Measurements from ENCODE around the gene OBP2B. TPM values are rescaled to one million over a fixed set of nuclear protein-coding genes. Genes with fewer than 3 reads are reported as not detected.
A peak's percentile ranks its signal among the peaks of the same experiment; 100 is the strongest.

The OBP2B gene
- total and polyA plus RNA-seq, 2 donors (not counting 1 experiment from before 2014, with no cell fraction given), result not detected

- peak; percentile 59 to 72 for DNase-seq (ENCODE audit: low read depth in 2 of 2)
- Histone ChIP-seq H3K36me3 (ENCODE audit: control insufficient read depth, insufficient read depth, low read length) (no peaks in the 10 kb centered on the region), H3K79me2 (ENCODE audit: control insufficient read depth, insufficient read depth, low read length) (no peaks in the 10 kb centered on the region), H4K20me1 (ENCODE audit: control insufficient read depth, extremely low read depth, insufficient read depth, low read length) (no peaks in the 10 kb centered on the region), H2AFZ (ENCODE audit: low read length) (no peak overlapping the region), H3K4me1 (ENCODE audit: control insufficient read depth, extremely low read depth, insufficient read depth, low read length) (no peaks in the 10 kb centered on the region), H3K9ac (ENCODE audit: insufficient read depth, low read length) (no peak overlapping the region), H3K27me3 (ENCODE audit: control insufficient read depth, insufficient read depth, low read length) (peaks cover 17% of the 10 kb centered on the region), H3K4me3 (replicated peaks in 1 of 4; ENCODE audit: control extremely low read depth in 1 of 4, insufficient read depth in 1 of 4, low read depth in 3 of 4, low read length in 4 of 4) (no peak overlapping the region), H3K9me3 (ENCODE audit: control insufficient read depth, insufficient read depth, low read depth, low read length) (no peaks in the 10 kb centered on the region), H3K27ac (ENCODE audit: insufficient read depth, low read length) (no peak overlapping the region), H3K4me2 (ENCODE audit: extremely low read depth, insufficient read depth, low read length) (no peak overlapping the region)
- peak; percentile 46 to 63 for TF ChIP-seq CTCF (conservative IDR thresholded peaks at IDR 0.05 in 1 of 2, IDR thresholded peaks at IDR 0.05 in 1 of 2; ENCODE audit: low read depth in 1 of 2, low read length in 2 of 2)
- no peak for TF ChIP-seq EZH2 (IDR thresholded peaks at IDR 0.05; ENCODE audit: low read length, missing control alignments)
These were observed 24.1 kb downstream of the OBP2B start for GRCh38 chr9:133184971-133185370.

- no peak for DNase-seq (ENCODE audit: low read depth in 2 of 2)
- no peak overlapping the region for H2AFZ ChIP-seq (ENCODE audit: low read length)
- H3K9ac ChIP-seq (ENCODE audit: insufficient read depth, low read length), result no peak overlapping the region
- no peak for TF ChIP-seq CTCF (conservative IDR thresholded peaks at IDR 0.05 in 1 of 2, IDR thresholded peaks at IDR 0.05 in 1 of 2; ENCODE audit: low read depth in 1 of 2, low read length in 2 of 2)
- TF ChIP-seq EZH2 (IDR thresholded peaks at IDR 0.05; ENCODE audit: low read length, missing control alignments), result no peak
- no peaks in the 10 kb centered on the region for H3K79me2 ChIP-seq (ENCODE audit: control insufficient read depth, insufficient read depth, low read length)
- no peaks in the 10 kb centered on the region for H3K4me1 ChIP-seq (ENCODE audit: control insufficient read depth, extremely low read depth, insufficient read depth, low read length)
- H3K36me3 ChIP-seq (ENCODE audit: control insufficient read depth, insufficient read depth, low read length), result no peaks in the 10 kb centered on the region
- no peaks in the 10 kb centered on the region for H4K20me1 ChIP-seq (ENCODE audit: control insufficient read depth, extremely low read depth, insufficient read depth, low read length)
- H3K9me3 ChIP-seq (ENCODE audit: control insufficient read depth, insufficient read depth, low read depth, low read length), result no peaks in the 10 kb centered on the region
- no peak overlapping the region for H3K27ac ChIP-seq (ENCODE audit: insufficient read depth, low read length)
- H3K4me2 ChIP-seq (ENCODE audit: extremely low read depth, insufficient read depth, low read length), result no peak overlapping the region
- no peak overlapping the region for H3K4me3 ChIP-seq (replicated peaks in 1 of 4; ENCODE audit: control extremely low read depth in 1 of 4, insufficient read depth in 1 of 4, low read depth in 3 of 4, low read length in 4 of 4)
- peaks cover 15% of the 10 kb centered on the region for H3K27me3 ChIP-seq (ENCODE audit: control insufficient read depth, insufficient read depth, low read length)
These were observed 26.9 kb downstream of the OBP2B start for GRCh38 chr9:133182151-133182550.

- Histone ChIP-seq H2AFZ (ENCODE audit: low read length) (no peak overlapping the region), H3K27ac (ENCODE audit: insufficient read depth, low read length) (no peak overlapping the region), H3K4me1 (ENCODE audit: control insufficient read depth, extremely low read depth, insufficient read depth, low read length) (no peaks in the 10 kb centered on the region), H3K36me3 (ENCODE audit: control insufficient read depth, insufficient read depth, low read length) (no peaks in the 10 kb centered on the region), H3K4me2 (ENCODE audit: extremely low read depth, insufficient read depth, low read length) (no peak overlapping the region), H3K27me3 (ENCODE audit: control insufficient read depth, insufficient read depth, low read length) (peaks cover 12% of the 10 kb centered on the region), H3K4me3 (replicated peaks in 1 of 4; ENCODE audit: control extremely low read depth in 1 of 4, insufficient read depth in 1 of 4, low read depth in 3 of 4, low read length in 4 of 4) (no peak overlapping the region), H3K79me2 (ENCODE audit: control insufficient read depth, insufficient read depth, low read length) (no peaks in the 10 kb centered on the region), H3K9ac (ENCODE audit: insufficient read depth, low read length) (no peak overlapping the region), H3K9me3 (ENCODE audit: control insufficient read depth, insufficient read depth, low read depth, low read length) (no peaks in the 10 kb centered on the region), H4K20me1 (ENCODE audit: control insufficient read depth, extremely low read depth, insufficient read depth, low read length) (no peaks in the 10 kb centered on the region)
- no peak for DNase-seq (ENCODE audit: low read depth in 2 of 2)
- TF ChIP-seq EZH2 (IDR thresholded peaks at IDR 0.05; ENCODE audit: low read length, missing control alignments) (no peak), CTCF (conservative IDR thresholded peaks at IDR 0.05 in 1 of 2, IDR thresholded peaks at IDR 0.05 in 1 of 2; ENCODE audit: low read depth in 1 of 2, low read length in 2 of 2) (no peak)
These were observed 27.5 kb downstream of the OBP2B start for GRCh38 chr9:133181561-133181960.
